ENCODE data around the gene TMSB15C.

GRCh38 chrX:104113222-104113965, 37.4 kb upstream of the TMSB15C start:
- peak; percentile 59 for TF ChIP-seq CTCF (IDR thresholded peaks at IDR 0.05; ENCODE audit: low read length)
- no peak for TF ChIP-seq EZH2 (IDR thresholded peaks at IDR 0.05; ENCODE audit: borderline replicate concordance, low read length)
